A673 (cell line): ENCODE results near the gene ERBIN. TPM values are rescaled to one million over a fixed set of nuclear protein-coding genes. Genes with fewer than 3 reads are reported as not detected.

Experiments
- BruUV-seq: library from RNA; stranded (reverse); fragments of 400-500 nt; replicated peaks from 2 replicates; lab custom pipeline; 2021; lab: Mats Ljungman, UMichigan
- CTCF ChIA-PET: fragments of 300-600 bp; sonication (Branson Sonifier 250); formaldehyde crosslinking; loops from one replicate; lab custom pipeline; 2022; ENCODE audit warnings: antibody characterized with exemption; lab: Charles Lee
- POLR2A ChIA-PET: fragments of 300-600 bp; sonication (Branson Sonifier 250); formaldehyde crosslinking; loops from one replicate; lab custom pipeline; 2022; ENCODE audit warnings: antibody characterized with exemption; ENCODE audit not compliant: low non-redundant PET; lab: Charles Lee
- DNase-seq: peaks from one replicate; pipeline ENCODE4 v3.0.0-alpha.2; 2015; ENCODE audit warnings: low spot score
- H3K27ac ChIP-seq: fragments of 200-600 bp; sonication (generic); 2 replicates; pipeline ENCODE4 v1.5.1; 2016; ENCODE audit warnings: mixed run types, low read depth, mild to moderate bottlenecking, mixed read lengths, antibody characterized with exemption, low read length; ENCODE audit not compliant: poor library complexity, severe bottlenecking
- H3K27me3 ChIP-seq: fragments of 200-600 bp; sonication (generic); replicated peaks from 2 replicates; pipeline ENCODE4 v1.6.1; 2017; ENCODE audit warnings: mixed run types, low read depth, mild to moderate bottlenecking, mixed read lengths, antibody characterized with exemption, low read length; ENCODE audit not compliant: insufficient read depth, poor library complexity
- H3K36me3 ChIP-seq: fragments of 200-600 bp; sonication (generic); 2 replicates; pipeline ENCODE4 v1.6.1; 2016; ENCODE audit warnings: mixed run types, mild to moderate bottlenecking, mixed read lengths, antibody characterized with exemption, low read length; ENCODE audit not compliant: insufficient read depth, poor library complexity, severe bottlenecking
- H3K4me1 ChIP-seq: fragments of 200-600 bp; sonication (generic); 2 replicates; pipeline ENCODE4 v1.6.1; 2017; ENCODE audit warnings: mixed run types, mild to moderate bottlenecking, mixed read lengths, antibody characterized with exemption, low read length; ENCODE audit not compliant: insufficient read depth, poor library complexity, severe bottlenecking
- H3K4me3 ChIP-seq: fragments of 200-600 bp; sonication (generic); 2 replicates; pipeline ENCODE4 v1.5.1; 2016; ENCODE audit warnings: low read depth, mixed run types, mild to moderate bottlenecking, mixed read lengths, low read length; ENCODE audit not compliant: poor library complexity, severe bottlenecking
- H3K9me3 ChIP-seq: fragments of 200-600 bp; sonication (generic); 2 replicates; pipeline ENCODE4 v1.6.1; 2016; ENCODE audit warnings: mixed run types, low read depth, mild to moderate bottlenecking, mixed read lengths, antibody characterized with exemption, low read length; ENCODE audit not compliant: poor library complexity, severe bottlenecking
- EZH2 ChIP-seq: fragments of 200-600 bp; sonication (generic); IDR thresholded peaks from 2 replicates; pipeline ENCODE4 v1.6.1; 2017; ENCODE audit warnings: borderline replicate concordance, low read depth, mild to moderate bottlenecking, mixed read lengths, antibody characterized with exemption, low read length; ENCODE audit not compliant: poor library complexity, severe bottlenecking
- intact Hi-C: fragments of 100-400 bp; cut with micrococcal nuclease; formaldehyde crosslinking; loops from one replicate; pipeline ENCODE4 v1.10.0; 2022; ENCODE audit not compliant: unreplicated experiment
- total RNA-seq: library from RNA; stranded (reverse); gene quantifications from 2 replicates; pipeline ENCODE4 v1.2.3, GENCODE V29; 2021
- TF ChIP-seq, protein P1 (sequence below): fragments of 300-800, 200-600 bp; sonication (generic); conservative IDR thresholded peaks from 2 replicates; pipeline ENCODE4 v1.5.1; 2017; ENCODE audit warnings: low read depth, mild to moderate bottlenecking, antibody characterized with exemption, low read length, moderate library complexity, mixed read lengths

The ERBIN gene
- total RNA-seq, 1 experiment from 2014 or later: 47.5 TPM

GRCh38 chr5:65978251-65978650 lies 51.9 kb downstream of the ERBIN start:
- Histone ChIP-seq H3K9me3 (no peaks in the 10 kb centered on the region), H3K4me3 (no peak overlapping the region), H3K27me3 (no peaks in the 10 kb centered on the region), H3K27ac (no peak overlapping the region), H3K36me3 (no peaks in the 10 kb centered on the region), H3K4me1 (no peaks in the 10 kb centered on the region)
- no peak for DNase-seq
- ChIA-PET CTCF (no interaction called here), POLR2A (no interaction called here)
- no TSS peak for BruUV-seq
- TF ChIP-seq, protein P1, sequence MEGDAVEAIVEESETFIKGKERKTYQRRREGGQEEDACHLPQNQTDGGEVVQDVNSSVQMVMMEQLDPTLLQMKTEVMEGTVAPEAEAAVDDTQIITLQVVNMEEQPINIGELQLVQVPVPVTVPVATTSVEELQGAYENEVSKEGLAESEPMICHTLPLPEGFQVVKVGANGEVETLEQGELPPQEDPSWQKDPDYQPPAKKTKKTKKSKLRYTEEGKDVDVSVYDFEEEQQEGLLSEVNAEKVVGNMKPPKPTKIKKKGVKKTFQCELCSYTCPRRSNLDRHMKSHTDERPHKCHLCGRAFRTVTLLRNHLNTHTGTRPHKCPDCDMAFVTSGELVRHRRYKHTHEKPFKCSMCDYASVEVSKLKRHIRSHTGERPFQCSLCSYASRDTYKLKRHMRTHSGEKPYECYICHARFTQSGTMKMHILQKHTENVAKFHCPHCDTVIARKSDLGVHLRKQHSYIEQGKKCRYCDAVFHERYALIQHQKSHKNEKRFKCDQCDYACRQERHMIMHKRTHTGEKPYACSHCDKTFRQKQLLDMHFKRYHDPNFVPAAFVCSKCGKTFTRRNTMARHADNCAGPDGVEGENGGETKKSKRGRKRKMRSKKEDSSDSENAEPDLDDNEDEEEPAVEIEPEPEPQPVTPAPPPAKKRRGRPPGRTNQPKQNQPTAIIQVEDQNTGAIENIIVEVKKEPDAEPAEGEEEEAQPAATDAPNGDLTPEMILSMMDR: no peak
- no peak for TF ChIP-seq EZH2
- intact Hi-C loops: no loop called here

DNA sequence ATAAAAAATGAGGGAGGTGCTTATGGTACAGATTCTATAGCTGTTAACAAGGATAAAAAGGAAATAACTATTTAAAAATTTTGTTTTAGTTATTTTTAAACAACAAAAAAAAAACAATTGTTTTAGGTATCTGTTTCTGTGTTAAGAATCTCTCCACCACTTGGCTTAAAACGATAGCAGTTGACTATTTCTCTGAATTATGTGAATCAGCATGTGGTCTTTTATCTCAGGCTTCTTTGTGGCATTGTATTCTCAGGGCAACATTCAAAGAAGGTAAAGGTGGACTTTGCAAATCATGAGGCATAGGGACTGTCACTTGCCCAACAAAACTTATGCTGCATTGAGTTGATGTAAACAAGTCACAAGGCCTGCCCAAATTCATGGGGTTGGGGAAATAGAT lies 55.2 kb downstream of the ERBIN start:
- no peak overlapping the region for H3K27ac ChIP-seq
- no TSS peak for BruUV-seq
- peaks cover 13% of the 10 kb centered on the region for H3K4me1 ChIP-seq
- no peak overlapping the region for H3K4me3 ChIP-seq
- no peak for TF ChIP-seq EZH2
- TF ChIP-seq, protein P1: no peak
- intact Hi-C loops: no loop called here
- no peaks in the 10 kb centered on the region for H3K27me3 ChIP-seq
- ChIA-PET CTCF (no interaction called here), POLR2A (no interaction called here)
- no peaks in the 10 kb centered on the region for H3K9me3 ChIP-seq
- no peak for DNase-seq
- no peaks in the 10 kb centered on the region for H3K36me3 ChIP-seq

DNA sequence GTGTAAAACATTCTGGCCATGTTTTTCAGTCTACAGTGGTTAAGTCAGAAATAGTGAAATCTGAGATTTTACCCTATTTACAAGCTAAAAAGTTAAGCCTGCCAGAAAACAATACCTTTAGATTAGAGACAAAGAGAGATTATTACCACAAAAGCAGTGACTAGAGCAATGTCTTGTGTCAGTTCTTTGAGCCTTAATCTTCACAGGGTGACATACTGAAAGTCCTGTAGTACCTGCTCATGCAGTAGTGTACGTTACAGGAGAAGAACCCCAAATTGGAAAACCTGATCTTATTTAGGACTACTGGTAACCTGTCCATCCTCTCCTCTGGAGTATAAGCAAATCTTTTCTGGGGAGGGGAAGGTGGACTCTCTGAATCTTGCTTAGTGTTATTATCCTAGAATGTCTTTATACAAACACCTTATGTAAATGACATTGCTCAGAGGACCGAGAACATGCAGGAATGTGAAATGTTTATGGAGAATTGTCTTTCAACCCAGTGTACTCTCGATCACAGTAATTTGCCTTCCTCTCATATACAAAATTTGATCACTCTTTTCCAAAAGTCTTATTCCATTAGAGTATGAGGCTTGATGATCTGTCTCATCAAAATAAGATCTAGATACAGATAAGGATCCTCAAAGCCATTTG lies 55.7 kb downstream of the ERBIN start:
- no peaks in the 10 kb centered on the region for H3K36me3 ChIP-seq
- peaks cover 13% of the 10 kb centered on the region for H3K4me1 ChIP-seq
- intact Hi-C loops: no loop called here
- no TSS peak for BruUV-seq
- H3K9me3 ChIP-seq: no peaks in the 10 kb centered on the region
- H3K4me3 ChIP-seq: no peak overlapping the region
- TF ChIP-seq EZH2: no peak
- TF ChIP-seq, protein P1: no peak
- CTCF ChIA-PET: no interaction called here
- no peak for DNase-seq
- no peaks in the 10 kb centered on the region for H3K27me3 ChIP-seq
- no peak overlapping the region for H3K27ac ChIP-seq
- POLR2A ChIA-PET: no interaction called here
